Measurements from ENCODE around the gene SETD3. TPM values are rescaled to one million over a fixed set of nuclear protein-coding genes. Genes with fewer than 3 reads are reported as not detected.

The SETD3 gene
- total RNA-seq, 1 donor from 2014 or later, result 67.4 TPM

GRCh38 chr14:99410019-99410418 is 70.6 kb downstream of the SETD3 start:
- peaks cover 10% of the 10 kb centered on the region for H3K36me3 Mint-ChIP-seq (ENCODE audit: low read depth, unreplicated experiment)
- H3K4me1 Mint-ChIP-seq (ENCODE audit: unreplicated experiment), result peaks cover 36% of the 10 kb centered on the region
- H3K9me3 Mint-ChIP-seq (ENCODE audit: unreplicated experiment), result no peaks in the 10 kb centered on the region
- H3K4me3 Mint-ChIP-seq (ENCODE audit: unreplicated experiment), result peak overlapping the region; percentile 58
- no peak for TF ChIP-seq CTCF (IDR thresholded peaks at IDR 0.05; ENCODE audit: unreplicated experiment)
- no peak for DNase-seq (ENCODE audit: low spot score)
- peak overlapping the region; percentile 84 for H3K27ac Mint-ChIP-seq (ENCODE audit: unreplicated experiment)
- H3K27me3 Mint-ChIP-seq (ENCODE audit: unreplicated experiment), result peaks cover 6% of the 10 kb centered on the region

- H3K27me3 Mint-ChIP-seq (ENCODE audit: unreplicated experiment), result peaks cover 6% of the 10 kb centered on the region
- no peak overlapping the region for H3K4me3 Mint-ChIP-seq (ENCODE audit: unreplicated experiment)
- no peak overlapping the region for H3K27ac Mint-ChIP-seq (ENCODE audit: unreplicated experiment)
- DNase-seq (ENCODE audit: low spot score), result no peak
- TF ChIP-seq CTCF (IDR thresholded peaks at IDR 0.05; ENCODE audit: unreplicated experiment), result no peak
- H3K4me1 Mint-ChIP-seq (ENCODE audit: unreplicated experiment), result peaks cover 36% of the 10 kb centered on the region
- peaks cover 10% of the 10 kb centered on the region for H3K36me3 Mint-ChIP-seq (ENCODE audit: low read depth, unreplicated experiment)
- H3K9me3 Mint-ChIP-seq (ENCODE audit: unreplicated experiment), result no peaks in the 10 kb centered on the region
These were observed 71.7 kb downstream of the SETD3 start for GRCh38 chr14:99408971-99409289.

- Mint-ChIP-seq H3K36me3 (ENCODE audit: low read depth, unreplicated experiment) (peaks cover 11% of the 10 kb centered on the region), H3K27me3 (ENCODE audit: unreplicated experiment) (peaks cover 6% of the 10 kb centered on the region), H3K4me1 (ENCODE audit: unreplicated experiment) (peaks cover 38% of the 10 kb centered on the region), H3K27ac (ENCODE audit: unreplicated experiment) (peak overlapping the region; percentile 4), H3K9me3 (ENCODE audit: unreplicated experiment) (no peaks in the 10 kb centered on the region), H3K4me3 (ENCODE audit: unreplicated experiment) (no peak overlapping the region)
- no peak for DNase-seq (ENCODE audit: low spot score)
- TF ChIP-seq CTCF (IDR thresholded peaks at IDR 0.05; ENCODE audit: unreplicated experiment), result no peak
These were observed 72.2 kb downstream of the SETD3 start for GRCh38 chr14:99408286-99408970.

DNA sequence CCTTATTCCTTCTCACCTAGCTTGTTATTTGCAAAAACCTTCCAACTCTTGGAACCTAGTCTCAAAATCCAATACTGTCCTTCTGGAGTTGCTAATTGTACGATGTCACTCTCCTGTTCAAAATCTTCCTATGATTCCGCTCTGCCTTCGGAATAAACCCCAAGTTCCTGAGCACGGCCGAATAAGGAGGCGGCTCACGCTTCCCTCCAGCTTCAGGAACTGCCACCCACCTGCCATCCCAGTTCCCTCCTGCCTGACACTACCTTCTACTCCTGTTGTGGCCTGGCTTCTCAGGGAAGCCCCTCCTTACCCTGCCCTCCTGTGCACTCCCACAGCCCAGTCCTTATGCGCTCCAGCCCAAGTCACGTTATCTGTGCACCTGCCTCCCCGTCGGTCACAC is 73.2 kb downstream of the SETD3 start:
- H3K27ac Mint-ChIP-seq (ENCODE audit: unreplicated experiment), result no peak overlapping the region
- peaks cover 6% of the 10 kb centered on the region for H3K27me3 Mint-ChIP-seq (ENCODE audit: unreplicated experiment)
- no peak for DNase-seq (ENCODE audit: low spot score)

More for the DNA sequence above, 73.2 kb downstream of the SETD3 start:
- Mint-ChIP-seq H3K9me3 (ENCODE audit: unreplicated experiment) (no peaks in the 10 kb centered on the region), H3K4me1 (ENCODE audit: unreplicated experiment) (peaks cover 43% of the 10 kb centered on the region), H3K36me3 (ENCODE audit: low read depth, unreplicated experiment) (peaks cover 11% of the 10 kb centered on the region), H3K4me3 (ENCODE audit: unreplicated experiment) (no peak overlapping the region)
- TF ChIP-seq CTCF (IDR thresholded peaks at IDR 0.05; ENCODE audit: unreplicated experiment), result no peak
